ENCODE measurements around the gene RDM1. TPM values are rescaled to one million over a fixed set of nuclear protein-coding genes. Genes with fewer than 3 reads are reported as not detected.

The RDM1 gene
- total RNA-seq, 1 donor from 2014 or later, result 0.41 TPM

DNA sequence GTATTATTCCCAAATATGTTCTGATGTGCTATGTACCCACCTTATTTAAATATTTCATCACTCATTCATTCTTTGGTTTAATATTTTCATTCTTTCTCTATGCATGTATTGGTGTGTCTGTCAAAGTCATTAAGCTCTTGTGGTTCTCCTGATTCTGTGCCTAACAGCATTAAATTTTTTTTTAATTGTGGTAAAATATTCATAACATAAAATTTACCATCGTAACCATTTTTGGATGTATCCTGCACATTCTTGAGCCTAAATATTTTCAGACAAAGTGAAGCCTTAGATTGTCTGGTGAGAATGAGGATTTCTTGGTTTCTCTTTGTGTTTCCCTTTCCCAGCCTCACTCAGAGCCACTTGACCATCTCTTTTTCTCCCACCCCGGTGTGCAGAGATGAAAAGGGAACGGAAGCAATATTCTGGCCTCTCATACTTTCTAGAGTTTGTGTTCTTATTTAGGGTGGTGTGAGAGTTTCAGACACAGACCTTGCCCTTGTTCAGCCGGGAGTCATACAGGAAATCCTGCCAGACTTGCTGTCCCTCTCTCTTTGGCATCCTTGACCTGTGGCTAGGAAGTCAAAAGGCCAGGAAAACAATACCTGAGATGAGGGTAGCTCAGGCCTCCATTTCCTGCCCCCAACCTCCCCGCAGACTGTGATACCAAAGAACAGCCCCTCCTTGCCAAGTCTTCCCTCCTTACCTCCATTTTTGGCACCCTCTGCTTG is 55.3 kb downstream of the RDM1 start:
- FAIRE-seq, result no peak
- DNase-seq (ENCODE audit: low spot score in 2 of 2), result no peak

GRCh38 chr17:35872196-35872980 is 58.2 kb downstream of the RDM1 start:
- DNase-seq (ENCODE audit: low spot score in 2 of 2) (no peak), FAIRE-seq (no peak)

GRCh38 chr17:35870906-35871819 is 59.4 kb downstream of the RDM1 start:
- DNase-seq (ENCODE audit: low spot score in 2 of 2), result no peak
- FAIRE-seq, result no peak

GRCh38 chr17:35868737-35869136 is 61.8 kb downstream of the RDM1 start, which contains the start of gene HEATR9:
HEATR9 (minus strand) TSS chr17:35868891; CDS start chr17:35868742, 149 bp downstream.
- DNase-seq (ENCODE audit: low spot score in 2 of 2), result no peak
- no peak for FAIRE-seq

Small RNAs within 50 kb of the gene (small RNA-seq; reads per million reads assigned to genes)
- gene RF00100, result 1,587 reads per million, percentile 99 among the genes with 10 or more reads in this experiment

Other genes with a start within 250 kb of the RDM1 start
- gene RASL10B, start 199.1 kb downstream of the RDM1 start, total RNA-seq, result 6.9 TPM
- under 0.01 TPM for gene GAS2L2, start 177.5 kb downstream of the RDM1 start, total RNA-seq
- gene C17orf50, start 169.9 kb downstream of the RDM1 start, total RNA-seq, result 0.41 TPM
- gene MMP28, start 135.1 kb downstream of the RDM1 start, total RNA-seq, result 9.4 TPM
- 48.1 TPM for gene TAF15, start 121.3 kb downstream of the RDM1 start, total RNA-seq
- gene HEATR9, start 61.9 kb downstream of the RDM1 start, total RNA-seq, result not detected
- not detected for gene CCL5, start 50.4 kb downstream of the RDM1 start, total RNA-seq
- not detected for gene LYZL6, start 12.9 kb upstream of the RDM1 start, total RNA-seq
- not detected for gene CCL16, start 50.7 kb upstream of the RDM1 start, total RNA-seq
- gene CCL14, start 56.0 kb upstream of the RDM1 start, total RNA-seq, result not detected
- not detected for gene CCL15, start 70.8 kb upstream of the RDM1 start, total RNA-seq
- not detected for gene CCL23, start 87.2 kb upstream of the RDM1 start, total RNA-seq
- not detected for gene CCL18, start 133.5 kb upstream of the RDM1 start, total RNA-seq
- gene CCL3, start 159.4 kb upstream of the RDM1 start, total RNA-seq, result 2.0 TPM
- gene CCL4, start 173.1 kb upstream of the RDM1 start, total RNA-seq, result 1.2 TPM
- 1.6 TPM for gene TBC1D3B, start 245.9 kb upstream of the RDM1 start, total RNA-seq